COLO668 (cell line): ENCODE measurements around the gene NPBWR2.

Experiments
- DNase-seq: peaks from one replicate; lab custom pipeline; 2025; ENCODE audit not compliant: unreplicated experiment; lab: John Stamatoyannopoulos, UW

NPBWR2 gene, protein sequence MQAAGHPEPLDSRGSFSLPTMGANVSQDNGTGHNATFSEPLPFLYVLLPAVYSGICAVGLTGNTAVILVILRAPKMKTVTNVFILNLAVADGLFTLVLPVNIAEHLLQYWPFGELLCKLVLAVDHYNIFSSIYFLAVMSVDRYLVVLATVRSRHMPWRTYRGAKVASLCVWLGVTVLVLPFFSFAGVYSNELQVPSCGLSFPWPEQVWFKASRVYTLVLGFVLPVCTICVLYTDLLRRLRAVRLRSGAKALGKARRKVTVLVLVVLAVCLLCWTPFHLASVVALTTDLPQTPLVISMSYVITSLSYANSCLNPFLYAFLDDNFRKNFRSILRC

DNA sequence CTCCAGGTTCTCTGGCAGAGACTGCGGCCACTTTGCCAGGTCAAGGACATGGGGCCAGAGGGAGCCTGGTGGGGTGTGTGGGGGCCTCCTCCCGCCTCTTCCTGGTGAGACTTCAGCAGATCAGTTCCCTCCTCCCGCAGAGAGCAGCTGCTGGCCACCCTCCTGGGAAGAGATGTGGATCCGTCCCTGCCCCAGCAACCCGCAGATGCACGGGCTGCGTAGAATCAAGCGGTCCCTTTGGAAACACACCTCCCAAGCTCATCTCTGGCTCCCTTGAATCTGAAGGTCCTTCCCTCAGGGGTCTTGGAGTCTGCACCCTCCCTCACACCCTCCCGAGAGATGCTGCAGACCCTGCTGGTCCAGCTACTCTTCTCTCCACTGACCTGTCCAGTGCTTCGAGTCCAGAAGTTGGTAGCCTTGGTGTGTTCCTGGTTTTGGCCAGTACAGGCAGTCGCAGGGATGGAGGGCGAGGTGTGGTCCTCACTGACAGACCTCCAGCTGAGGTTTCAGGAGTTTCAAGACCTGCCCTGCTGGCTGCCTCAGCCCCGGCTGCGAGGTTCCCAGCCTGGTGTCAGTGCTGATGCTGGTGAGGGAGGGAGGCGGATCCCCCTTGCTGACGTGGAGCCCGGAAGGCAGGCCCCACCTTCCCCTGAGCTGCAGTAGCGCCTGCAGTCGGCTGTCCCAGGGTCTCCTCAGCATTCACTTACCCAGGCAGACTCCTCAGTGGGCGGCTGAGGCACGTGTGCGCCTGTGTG lies at the start of gene NPBWR2:
NPBWR2 (minus strand) TSS at position 585 of the 755 bp plus-strand sequence. CDS start 734 bp downstream, outside the sequence.
- DNase-seq, result no peak

DNA sequence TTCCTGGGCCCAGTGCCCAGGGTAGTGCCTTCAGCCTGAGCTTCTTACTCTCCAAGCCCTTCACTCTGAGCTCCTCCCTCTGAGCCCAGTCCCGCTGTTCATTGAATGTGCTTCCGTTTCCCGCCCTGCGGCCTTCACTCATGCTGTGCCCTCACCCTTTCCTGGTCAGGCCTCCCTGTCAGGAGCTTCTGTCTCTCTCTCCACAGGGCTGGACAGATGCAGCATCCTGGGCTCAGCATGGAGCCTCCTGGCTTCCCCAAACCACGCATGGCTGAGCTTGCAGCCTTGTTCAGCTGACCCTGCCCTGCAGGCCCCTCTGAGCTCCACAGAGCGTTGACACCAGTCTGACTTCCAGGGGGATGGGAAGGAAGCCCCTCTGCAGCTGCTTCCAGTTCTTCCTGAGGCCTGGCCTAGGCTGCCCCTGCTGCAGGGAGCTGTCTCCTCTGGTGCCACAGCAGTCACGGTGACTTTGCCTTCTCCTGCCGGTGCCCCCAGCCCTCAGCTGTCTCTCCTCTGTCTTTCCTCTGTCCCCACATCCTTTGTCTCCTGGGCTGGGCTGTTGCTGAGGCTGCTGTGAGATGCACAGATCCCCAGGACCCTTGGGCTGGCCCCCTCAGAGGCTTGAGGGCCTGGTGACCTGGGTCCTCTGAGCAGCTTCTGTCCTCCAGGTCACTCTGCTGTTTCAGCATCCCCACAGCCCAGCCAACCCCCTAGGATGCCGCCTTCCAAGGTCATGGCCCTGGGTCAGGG lies 48.9 kb upstream of the NPBWR2 start:
- peak; percentile 33 for DNase-seq

DNA sequence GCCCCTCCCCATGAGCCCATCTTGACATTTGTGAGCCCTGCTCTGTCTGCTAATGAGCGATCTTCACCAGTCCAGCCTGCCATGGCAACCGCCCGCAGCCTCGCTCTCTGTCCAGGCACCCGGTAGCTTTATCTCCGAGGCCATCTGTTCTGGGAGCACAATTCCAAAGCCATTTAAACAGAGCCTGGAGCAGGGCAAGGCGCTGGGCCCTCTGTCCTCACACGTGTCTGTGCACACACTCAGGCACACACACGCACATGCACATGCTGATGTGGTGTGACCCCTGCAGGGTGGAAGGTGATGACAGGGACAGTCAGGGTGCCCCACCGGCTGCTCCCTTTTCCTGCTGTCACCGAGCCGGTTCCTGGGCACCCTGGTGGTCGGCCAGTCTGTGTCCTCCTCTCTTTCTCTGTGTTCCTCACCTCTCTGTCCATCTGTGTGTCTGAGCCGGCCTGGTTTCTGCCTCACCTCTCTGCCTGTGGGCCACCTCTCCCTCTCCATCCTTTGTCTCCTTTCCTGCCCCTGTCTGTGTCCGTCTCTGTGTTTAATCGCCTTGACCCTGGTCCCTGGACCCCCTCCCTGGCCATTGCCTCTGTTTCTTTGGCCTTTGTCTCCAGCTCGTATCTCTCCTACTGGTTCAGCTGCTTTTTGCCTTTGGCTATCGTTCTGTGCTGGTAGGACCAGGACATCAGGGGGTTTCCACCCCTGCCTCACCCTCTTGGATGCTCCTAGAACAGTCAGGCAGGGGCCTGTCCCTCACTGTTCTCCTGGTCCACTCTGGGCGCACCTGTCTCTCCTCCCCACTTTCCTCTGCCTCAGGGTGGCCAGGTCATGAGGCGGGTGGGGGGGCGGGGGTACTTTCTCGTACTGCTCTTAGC lies 48.1 kb upstream of the NPBWR2 start:
- DNase-seq, result no peak

DNA sequence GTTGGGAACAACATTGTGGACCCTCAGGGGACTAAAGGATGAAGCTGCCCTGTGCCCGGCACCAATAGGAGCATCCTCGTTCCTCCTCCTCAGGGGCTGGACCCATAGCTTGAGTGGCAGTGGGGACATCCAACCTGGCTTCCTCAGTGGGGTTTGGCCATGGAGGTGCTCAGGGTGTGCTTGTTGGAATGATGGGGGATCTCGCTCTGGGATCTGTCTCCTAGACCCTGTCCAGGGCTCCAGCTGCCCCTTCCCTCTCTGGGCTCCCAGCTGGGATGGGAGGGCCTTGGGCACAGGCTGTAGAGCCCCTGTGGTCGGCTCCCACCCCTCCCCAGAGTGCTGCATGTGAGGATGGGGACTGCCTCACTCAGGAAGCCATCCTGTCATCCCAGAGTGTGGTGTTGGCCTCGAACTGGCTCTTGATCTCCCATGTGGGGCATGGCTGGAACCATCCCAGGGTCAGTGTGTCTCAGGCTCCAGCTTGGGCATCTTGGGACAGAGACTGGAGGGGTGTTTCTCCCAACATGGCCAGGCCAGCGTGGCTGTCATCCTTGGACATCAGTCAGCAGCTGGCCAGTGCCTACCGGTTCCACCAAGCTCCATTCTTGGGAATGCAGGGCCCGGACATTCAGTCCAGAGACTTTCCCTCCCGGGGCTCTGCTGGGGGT lies 47.4 kb upstream of the NPBWR2 start:
- DNase-seq, result no peak

GRCh38 chr20:64153861-64154589 lies 46.7 kb upstream of the NPBWR2 start:
- no peak for DNase-seq

GRCh38 chr20:64153410-64153809 lies 46.0 kb upstream of the NPBWR2 start:
- DNase-seq, result no peak

DNA sequence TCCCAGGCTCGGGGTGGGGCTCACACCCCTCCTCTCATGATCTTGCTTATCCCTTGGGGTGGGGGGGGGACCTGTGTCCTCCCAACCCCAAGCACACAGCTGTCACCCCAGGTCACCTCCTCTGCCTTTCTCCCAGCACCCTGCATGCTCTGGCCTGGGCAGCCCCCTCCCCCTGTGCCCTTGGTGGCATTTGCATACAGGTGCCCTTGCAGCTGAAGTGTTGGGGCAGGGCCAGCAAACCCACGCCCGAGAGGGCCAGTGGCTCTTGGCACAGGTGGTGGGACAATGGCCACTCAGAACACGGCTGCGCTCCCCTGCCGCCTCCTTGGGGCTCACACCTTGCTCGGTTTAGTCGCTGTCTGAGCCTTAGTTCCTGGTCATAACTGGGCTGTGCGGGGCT lies 45.5 kb upstream of the NPBWR2 start:
- DNase-seq, result peak; percentile 95

GRCh38 chr20:64151633-64152530 lies 44.5 kb upstream of the NPBWR2 start:
- DNase-seq, result no peak

DNA sequence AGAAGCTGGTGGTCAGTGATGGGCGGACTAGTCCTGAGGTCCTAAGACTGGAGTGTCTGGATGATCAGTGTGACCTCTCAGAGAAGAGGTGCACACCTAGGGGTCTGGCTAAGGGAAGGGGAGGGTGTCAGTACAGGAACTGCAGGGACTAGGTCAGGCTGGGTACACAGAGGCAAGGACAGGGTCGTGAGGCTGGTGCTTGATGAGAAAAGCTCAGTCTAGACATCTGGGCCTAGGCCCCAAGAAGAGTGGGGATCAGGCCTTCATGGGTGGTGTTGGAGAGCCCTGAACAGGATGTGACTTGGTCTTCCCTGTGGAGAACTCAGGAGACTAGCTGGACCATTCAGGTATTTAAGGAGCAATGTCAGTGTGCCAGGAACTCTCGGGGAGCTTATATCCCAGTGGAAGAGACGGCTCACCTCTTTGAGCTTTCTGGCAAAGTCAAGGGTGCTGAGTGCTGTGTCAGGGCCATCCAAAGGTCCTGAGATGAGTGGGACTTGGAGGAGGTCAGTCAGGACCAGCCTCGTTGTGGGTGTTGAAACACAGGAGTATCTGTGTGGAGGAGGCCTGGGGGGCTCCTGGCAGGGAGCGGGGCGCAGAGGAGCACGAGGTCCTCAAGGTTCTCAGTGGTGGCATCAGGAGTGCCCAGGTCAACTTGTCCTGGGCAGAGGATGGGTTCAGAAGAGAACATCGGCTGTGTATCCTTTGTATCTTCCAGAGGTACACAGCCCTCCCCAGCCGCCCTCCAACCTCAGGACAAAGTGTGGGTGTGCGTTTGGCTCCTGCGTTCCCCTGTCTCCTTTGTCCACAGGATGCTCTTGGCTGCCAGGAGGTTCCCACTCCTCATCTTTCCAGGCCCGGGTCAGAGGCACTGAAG lies 43.6 kb upstream of the NPBWR2 start:
- DNase-seq, result no peak

DNA sequence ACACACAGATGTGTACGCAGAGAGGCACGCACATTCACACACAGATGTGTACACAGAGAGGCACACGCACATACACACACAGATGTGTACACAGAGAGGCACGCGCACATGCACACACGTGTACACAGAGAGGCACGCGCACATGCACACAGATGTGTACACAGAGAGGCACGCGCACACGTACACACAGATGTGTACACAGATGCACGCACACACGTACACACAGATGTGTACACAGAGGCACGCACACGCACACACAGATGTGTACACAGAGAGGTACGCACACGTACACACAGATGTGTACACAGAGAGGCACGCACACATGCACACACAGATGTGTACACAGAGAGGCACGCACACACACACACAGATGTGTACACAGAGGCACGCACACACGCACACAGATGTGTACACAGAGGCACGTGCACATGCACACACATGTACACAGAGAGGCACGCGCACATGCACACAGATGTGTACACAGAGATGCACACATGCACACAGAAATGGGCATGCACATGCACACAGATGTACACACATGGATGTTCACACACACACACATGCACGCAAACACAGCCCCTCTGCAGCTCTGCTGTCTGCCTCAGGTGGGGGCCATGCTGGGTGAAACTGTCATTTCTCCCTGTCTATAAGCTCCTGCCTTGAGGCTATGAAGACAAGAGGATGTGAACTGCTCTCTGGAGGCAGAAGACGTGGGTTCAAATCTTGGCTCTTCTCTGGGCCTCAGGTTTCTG lies 42.6 kb upstream of the NPBWR2 start:
- no peak for DNase-seq

- DNase-seq, result no peak
Measured at GRCh38 chr20:64149141-64149540, 41.8 kb upstream of the NPBWR2 start.

- DNase-seq, result no peak
Measured at GRCh38 chr20:64148581-64148980, 41.2 kb upstream of the NPBWR2 start.

- DNase-seq, result no peak
Measured at GRCh38 chr20:64146936-64147477, 39.6 kb upstream of the NPBWR2 start.

- peak; percentile 58 for DNase-seq
Measured at GRCh38 chr20:64146301-64146935, 39.1 kb upstream of the NPBWR2 start.

- peak; percentile 17 for DNase-seq
Measured at GRCh38 chr20:64145458-64146300, 38.3 kb upstream of the NPBWR2 start.
